Right ventricle myocardium inferior (tissue), 1 donor: ENCODE results near the gene CEP152. TPM values are rescaled to one million over a fixed set of nuclear protein-coding genes. Genes with fewer than 3 reads are reported as not detected.

Experiments used
- ATAC-seq: fragments of 200-7000 bp; cut with Tn5 transposase; one replicate; pipeline ENCODE4 v1.9.1; 2020; ENCODE audit warnings: mild to moderate bottlenecking, moderate library complexity
- DNase-seq: peaks from one replicate; pipeline ENCODE4 v3.0.0; 2021; ENCODE audit errors: missing footprints
- intact Hi-C: fragments of 100-400 bp; cut with DNase I; formaldehyde crosslinking; loops from one replicate; pipeline ENCODE4 v1.11.0; 2022
- total RNA-seq: library from RNA; stranded (reverse); fragmentation: NEBNext Ultra II Directional; extraction: Animal tissue kit (Norgen Biotek cat#: 25700); gene quantifications from one replicate; pipeline ENCODE4 v1.2.1, GENCODE V29; 2021
- donor health status: DM: no; HTN: yes; CAD: no; lungs with severe emphysema.

CEP152 gene
- total RNA-seq, 1 donor from 2014 or later, result 1.4 TPM

GRCh38 chr15:48781481-48782081 is 29.3 kb downstream of the CEP152 start:
- intact Hi-C loops, result no loop called here
- DNase-seq (no peak), ATAC-seq (no peak)

DNA sequence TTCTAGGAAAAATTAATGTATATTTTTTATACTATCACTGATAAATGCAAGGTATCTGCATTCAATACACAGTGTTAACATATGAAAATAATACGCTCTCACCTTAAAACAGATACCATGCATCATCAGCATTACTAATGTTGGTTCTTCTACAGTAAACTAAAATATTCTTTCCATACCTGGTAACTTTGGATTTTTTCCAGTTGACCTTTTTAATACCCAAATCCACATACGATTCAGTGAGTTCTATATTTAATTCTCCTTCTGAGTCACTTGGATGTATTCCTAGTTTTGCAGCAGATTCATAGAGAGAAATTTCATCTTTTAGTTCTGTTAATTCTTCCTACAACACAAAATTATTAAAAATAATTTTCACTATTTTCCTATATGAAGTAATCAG is 29.9 kb downstream of the CEP152 start:
- no peak for DNase-seq
- intact Hi-C loops, result no loop called here
- ATAC-seq, result no peak

GRCh38 chr15:48778331-48778730 is 32.5 kb downstream of the CEP152 start:
- intact Hi-C loops, result no loop called here
- ATAC-seq (no peak), DNase-seq (no peak)

- intact Hi-C loops, result no loop called here
- ATAC-seq, result peak; percentile 52
Measured at GRCh38 chr15:48777645-48778330, 33.1 kb downstream of the CEP152 start.

DNA sequence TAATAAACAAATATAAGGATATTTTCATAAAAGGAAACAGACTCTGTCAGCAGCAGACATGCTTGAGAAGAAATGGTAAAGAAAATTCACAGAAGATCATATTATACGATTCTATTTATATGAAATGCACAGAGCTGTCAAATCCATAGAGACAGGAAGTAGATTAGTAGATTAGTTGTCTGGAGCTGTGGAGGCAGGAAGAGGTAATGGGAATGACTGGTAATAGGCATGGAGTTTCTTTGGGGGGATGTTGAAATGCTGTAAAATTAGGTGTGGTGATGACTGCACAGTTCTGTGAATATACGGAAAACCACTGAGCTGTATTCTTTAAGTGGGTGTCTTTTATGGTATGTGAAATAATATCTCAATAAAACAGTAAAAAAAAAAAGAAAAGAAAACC is 35.3 kb downstream of the CEP152 start:
- DNase-seq (no peak), ATAC-seq (no peak)
- intact Hi-C loops, result no loop called here

More at GRCh38 chr15:48777645-48778330, 33.1 kb downstream of the CEP152 start:
- DNase-seq, result no peak

DNA sequence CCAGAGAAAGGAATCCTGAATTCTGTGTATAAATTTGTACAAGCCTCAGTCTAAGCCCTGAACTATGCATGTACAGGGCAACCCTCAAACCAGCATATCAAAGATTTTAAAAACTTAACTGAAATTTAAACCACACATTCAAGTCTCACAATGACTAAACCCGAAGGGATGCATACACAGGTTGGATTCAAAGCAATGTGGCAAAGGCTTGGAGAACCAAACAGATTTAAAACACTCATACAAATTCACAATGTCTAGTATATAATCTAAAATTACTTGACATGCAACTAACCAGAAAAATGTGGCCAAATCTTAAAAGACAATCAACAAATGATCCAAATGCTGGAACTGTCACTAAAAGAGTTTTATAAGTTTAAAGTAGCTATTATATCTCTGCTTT is 36.4 kb downstream of the CEP152 start:
- no peak for DNase-seq
- intact Hi-C loops, result no loop called here
- no peak for ATAC-seq

DNA sequence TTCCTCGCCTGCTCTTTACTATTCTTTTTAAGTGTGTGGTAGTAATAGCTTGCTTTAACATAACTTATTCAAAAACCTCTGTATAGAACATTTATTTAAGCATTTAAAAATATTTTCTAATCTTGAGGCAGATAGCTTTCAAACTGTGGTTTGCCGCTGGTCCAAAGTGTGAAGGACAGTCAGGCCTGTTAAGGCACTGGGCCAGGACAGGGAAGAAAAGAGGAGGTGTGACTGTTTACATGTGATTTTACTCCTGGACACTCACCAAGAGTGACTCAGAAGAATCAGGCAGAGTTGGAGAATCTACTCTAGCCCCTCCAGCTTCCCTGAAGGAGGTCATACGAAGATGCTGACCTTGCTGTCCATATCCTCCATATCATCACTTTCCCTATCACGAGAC is 44.7 kb downstream of the CEP152 start:
- intact Hi-C loops, result no loop called here
- ATAC-seq (no peak), DNase-seq (no peak)

DNA sequence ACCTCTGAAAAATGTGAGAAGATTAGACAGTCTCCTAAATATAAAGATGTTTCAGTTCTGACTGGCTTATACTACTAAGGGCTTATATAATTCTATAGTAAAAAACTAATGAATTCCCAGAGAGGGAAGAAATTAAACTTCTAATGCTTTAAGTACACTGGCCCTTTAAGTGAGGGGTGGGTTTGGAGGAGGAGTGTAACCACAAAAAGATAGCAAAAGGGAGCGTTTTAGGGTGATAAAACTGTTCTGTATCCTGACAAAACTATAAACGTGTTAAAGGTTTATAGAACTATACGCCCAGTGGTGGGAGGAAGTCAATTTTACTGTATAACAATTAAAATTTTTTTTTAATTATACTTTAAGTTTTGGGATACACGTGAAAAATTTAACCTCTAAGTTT is 45.8 kb downstream of the CEP152 start:
- intact Hi-C loops, result no loop called here
- ATAC-seq (no peak), DNase-seq (no peak)

DNA sequence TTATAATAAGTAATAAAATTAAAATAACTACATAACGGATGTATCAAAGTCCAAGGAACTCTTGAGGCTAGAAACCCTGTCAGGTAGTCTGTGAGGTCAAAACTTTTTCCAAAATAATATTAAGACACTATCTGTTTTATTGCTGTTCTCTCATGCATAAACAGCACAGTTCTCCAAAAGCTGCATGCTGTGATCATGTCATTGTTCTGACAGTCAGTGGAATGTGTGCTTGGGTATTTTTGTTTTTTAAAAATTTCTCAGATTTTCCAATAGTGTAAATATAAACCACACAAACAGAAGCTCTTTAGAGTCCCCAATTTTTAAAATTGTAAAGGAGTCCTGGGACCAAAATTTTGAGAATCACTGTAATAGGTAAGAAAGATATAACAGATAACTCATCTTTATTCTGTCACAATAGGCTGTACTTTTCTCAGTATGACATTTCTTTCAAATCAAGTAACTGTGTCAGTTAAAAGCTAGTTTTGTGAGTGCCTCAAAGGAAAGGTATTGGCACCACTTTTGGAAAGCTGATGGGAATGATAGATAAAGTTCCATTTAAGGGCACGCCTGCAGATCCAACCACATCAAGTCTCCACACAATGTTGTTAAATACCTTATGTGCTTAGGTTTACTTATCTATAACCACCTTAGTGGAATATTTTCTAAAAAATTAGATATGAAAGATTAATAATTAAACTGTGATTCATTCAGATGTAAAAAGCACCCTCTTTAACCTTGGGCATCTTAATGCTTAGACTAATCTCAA is 49.3 kb downstream of the CEP152 start:
- intact Hi-C loops, result no loop called here
- DNase-seq (no peak), ATAC-seq (no peak)

DNA sequence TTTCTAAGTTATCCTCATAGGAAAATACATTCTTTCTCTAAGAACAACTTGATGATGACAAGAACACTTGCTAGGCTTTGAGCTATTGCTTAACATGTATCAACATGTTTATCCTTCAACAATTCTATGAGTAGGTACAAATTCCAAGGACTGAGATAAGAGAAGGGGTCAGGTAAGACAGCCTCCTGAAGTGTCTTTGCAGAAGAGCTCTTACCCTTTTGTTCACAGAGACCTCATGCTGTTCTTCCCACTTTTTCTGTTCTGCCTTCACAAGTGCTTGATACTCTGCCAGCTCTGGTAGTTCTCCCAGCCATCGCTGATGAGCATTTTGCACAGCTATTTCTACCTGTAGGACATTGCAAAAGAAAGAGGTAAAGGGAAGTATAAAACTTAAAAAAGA is 50.9 kb downstream of the CEP152 start:
- ATAC-seq, result no peak
- intact Hi-C loops, result no loop called here
- no peak for DNase-seq

- DNase-seq (no peak), ATAC-seq (no peak)
- intact Hi-C loops, result no loop called here
Measured at GRCh38 chr15:48757661-48758060, 53.2 kb downstream of the CEP152 start.

- ATAC-seq, result no peak
- intact Hi-C loops, result no loop called here
- DNase-seq, result no peak
Measured at GRCh38 chr15:48754011-48754410, 56.9 kb downstream of the CEP152 start.

DNA sequence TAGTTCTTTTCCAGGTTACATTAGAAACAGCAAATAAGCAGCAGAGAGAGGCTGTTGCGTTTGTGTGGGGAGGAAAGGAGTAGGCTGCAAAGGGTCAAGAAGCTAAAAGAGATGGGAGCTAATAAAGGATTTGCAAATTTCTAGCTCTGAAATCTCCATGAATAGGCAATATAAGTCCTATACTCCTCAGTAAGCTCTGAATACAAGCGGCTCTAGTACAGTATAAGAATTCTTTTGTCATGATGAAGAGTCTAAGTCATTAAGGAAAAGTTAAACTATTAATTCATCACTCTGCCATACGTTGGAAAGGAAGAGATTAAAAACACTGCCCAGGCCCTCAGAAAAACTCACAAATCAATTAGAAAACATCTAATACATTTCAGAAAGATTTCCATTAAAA is 59.3 kb downstream of the CEP152 start:
- ATAC-seq (no peak), DNase-seq (no peak)
- intact Hi-C loops, result no loop called here

DNA sequence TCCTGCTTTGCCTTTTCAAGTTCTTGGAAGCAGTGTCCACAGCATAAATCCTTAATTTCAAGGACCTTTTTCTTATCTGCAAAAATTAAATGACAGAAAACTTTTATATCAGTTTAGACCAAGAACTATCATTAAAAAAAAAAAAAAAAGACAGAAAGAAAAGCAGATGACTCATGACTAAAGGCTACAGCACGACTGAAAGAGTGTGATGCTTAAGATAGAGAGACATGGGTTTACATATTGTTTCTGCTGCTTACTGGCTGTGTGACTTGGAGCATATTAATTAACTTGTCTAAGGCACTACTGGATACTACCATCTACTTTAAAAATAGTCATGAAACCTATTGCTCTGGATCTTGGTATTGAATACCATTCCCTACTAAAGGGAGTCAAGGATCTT is 62.3 kb downstream of the CEP152 start:
- DNase-seq (no peak), ATAC-seq (no peak)
- intact Hi-C loops, result no loop called here

DNA sequence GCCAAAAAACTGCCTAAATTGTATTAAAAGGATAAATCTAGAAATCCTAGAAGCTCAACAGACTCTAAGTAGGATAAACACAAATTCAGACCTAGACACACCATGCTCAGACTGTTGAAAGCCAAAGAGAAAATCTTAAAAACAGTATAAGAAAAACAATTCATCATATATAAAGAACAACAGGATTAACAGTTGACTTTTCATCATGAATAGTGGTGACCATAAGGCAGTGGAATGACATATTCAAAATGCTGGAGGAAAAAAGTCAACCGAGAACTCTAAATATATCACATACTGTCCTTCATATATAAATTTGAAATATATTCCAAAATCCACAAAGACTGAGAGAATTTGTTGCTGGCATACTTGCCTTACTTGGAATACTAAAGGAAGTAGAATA is 77.3 kb downstream of the CEP152 start:
- ATAC-seq, result no peak
- no peak for DNase-seq
- intact Hi-C loops, result no loop called here

DNA sequence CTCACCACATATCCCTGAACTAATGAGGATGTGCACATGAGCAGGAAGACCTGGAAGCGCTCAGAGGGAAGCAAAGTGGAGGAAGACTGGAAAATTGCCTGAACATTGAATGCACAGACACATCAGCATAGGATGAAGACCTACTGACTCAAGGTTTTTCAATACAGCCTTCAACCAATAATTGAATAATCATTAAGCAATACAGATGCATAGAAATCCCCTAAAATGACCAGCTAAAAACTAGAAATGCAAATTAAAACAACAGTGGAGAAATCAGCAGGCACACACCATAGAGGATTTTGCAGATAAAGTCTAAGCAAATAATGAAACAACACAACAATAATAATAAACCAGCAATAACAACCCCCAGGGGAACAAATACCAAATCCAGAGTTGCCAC is 80.4 kb downstream of the CEP152 start:
- intact Hi-C loops, result no loop called here
- DNase-seq, result no peak
- no peak for ATAC-seq

DNA sequence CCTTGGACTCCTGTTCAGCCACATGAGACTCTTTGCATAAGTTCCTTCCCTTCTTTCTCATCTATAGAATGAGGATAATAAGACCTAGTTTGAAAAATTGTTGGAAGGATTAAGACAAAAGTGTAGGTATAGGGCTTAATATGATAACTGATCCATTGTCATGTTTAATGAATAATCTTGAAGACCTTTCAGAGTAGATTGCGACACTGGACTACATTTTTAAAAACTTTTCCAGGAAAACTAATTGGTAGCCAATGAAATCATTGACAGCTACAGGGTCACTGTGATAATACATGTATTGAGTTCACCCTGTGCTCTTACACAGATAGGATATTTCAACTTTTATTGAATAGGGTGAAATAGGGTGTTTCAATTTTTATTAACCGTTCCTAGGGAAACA is 86.9 kb downstream of the CEP152 start:
- ATAC-seq (no peak), DNase-seq (no peak)
- intact Hi-C loops, result no loop called here

DNA sequence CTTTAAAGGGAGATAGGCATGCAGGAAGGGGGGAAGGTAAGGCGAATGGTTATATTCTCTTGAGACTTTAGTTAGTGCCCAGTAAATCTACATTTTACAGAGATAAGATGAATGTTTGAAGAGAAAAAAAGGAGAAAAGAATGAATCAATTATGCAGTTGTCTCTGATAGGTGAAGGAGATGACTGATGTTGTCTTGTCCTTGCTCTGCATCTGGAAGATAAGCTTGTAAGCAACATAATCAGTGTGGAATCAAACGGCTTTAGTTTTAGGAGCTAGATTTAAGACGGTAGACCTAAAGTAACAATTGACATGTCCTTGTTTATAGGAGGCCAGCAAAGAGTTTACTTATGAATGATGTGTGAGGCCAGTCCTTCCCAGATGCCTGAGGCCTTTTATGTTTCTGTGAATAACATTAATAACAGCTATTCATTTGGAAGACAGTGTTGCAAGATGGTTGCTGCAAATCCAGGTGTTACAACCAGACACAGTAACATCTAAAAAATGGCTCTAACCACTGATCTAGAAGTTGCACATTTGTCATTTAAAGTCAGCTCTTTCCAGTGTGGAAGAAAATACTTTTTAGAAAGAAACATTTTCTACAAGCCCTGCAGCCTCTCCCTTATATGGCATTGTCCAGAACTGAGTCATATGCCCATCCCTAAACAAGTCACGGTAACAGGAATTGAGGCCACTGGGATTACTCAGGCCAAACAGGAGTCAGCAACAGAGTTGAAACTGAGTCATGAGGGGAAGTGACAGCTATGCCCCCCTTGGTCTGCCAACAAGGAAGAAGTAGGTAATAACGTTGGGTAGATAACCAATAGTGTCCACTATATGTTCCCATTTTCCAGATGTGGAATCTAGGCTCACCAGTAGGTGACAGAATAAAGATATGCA is 87.9 kb downstream of the CEP152 start:
- intact Hi-C loops, result no loop called here
- ATAC-seq (no peak), DNase-seq (no peak)

- peak; percentile 45 for ATAC-seq
- intact Hi-C loops, result no loop called here
- DNase-seq, result no peak
Measured at GRCh38 chr15:48721061-48721810, 89.6 kb downstream of the CEP152 start.
